Glomerular visceral epithelial cell (primary cell): ENCODE results near the gene KCNJ12.

ENCODE experiments used
- DNase-seq: peaks from one replicate; pipeline ENCODE4 v3.0.0-alpha.2; 2016; ENCODE audit errors: extremely low spot score

KCNJ12 gene

GRCh38 chr17:21365016-21365415, 11.1 kb upstream of the KCNJ12 start:
- DNase-seq = no peak

- DNase-seq = no peak
Measured at GRCh38 chr17:21368545-21369246, 7.5 kb upstream of the KCNJ12 start.

GRCh38 chr17:21369395-21369794, 6.8 kb upstream of the KCNJ12 start:
- DNase-seq = no peak

GRCh38 chr17:21370430-21370829, 5.7 kb upstream of the KCNJ12 start:
- DNase-seq = no peak

- no peak for DNase-seq
Measured at GRCh38 chr17:21371511-21372081, 4.6 kb upstream of the KCNJ12 start.

GRCh38 chr17:21372256-21372954, 3.8 kb upstream of the KCNJ12 start:
- DNase-seq = no peak

- DNase-seq = no peak
Measured at GRCh38 chr17:21373036-21373435, 3.1 kb upstream of the KCNJ12 start.

- no peak for DNase-seq
Measured at GRCh38 chr17:21373696-21374440, 2.3 kb upstream of the KCNJ12 start.

GRCh38 chr17:21374441-21375161, 1.6 kb upstream of the KCNJ12 start:
- no peak for DNase-seq

- DNase-seq = no peak
Measured at GRCh38 chr17:21375162-21375560, 996 bp upstream of the KCNJ12 start.

GRCh38 chr17:21375757-21376080, 438 bp upstream of the KCNJ12 start:
- no peak for DNase-seq

- DNase-seq = peak; percentile 17
Measured at GRCh38 chr17:21376759-21377690, 868 bp downstream of the KCNJ12 start.

- no peak for DNase-seq
Measured at GRCh38 chr17:21377705-21378396, 1.7 kb downstream of the KCNJ12 start.

GRCh38 chr17:21378553-21378952, 2.4 kb downstream of the KCNJ12 start:
- DNase-seq = no peak

GRCh38 chr17:21379080-21379711, 3.0 kb downstream of the KCNJ12 start:
- no peak for DNase-seq

- no peak for DNase-seq
Measured at GRCh38 chr17:21380659-21381058, 4.5 kb downstream of the KCNJ12 start.

- DNase-seq = no peak
Measured at GRCh38 chr17:21381076-21381706, 5.0 kb downstream of the KCNJ12 start.

- no peak for DNase-seq
Measured at GRCh38 chr17:21382560-21383495, 6.7 kb downstream of the KCNJ12 start.
